ENCODE data around the gene WNT10A.

- no peak for TF ChIP-seq POLR2A (IDR thresholded peaks at IDR 0.05)
- no peak for TF ChIP-seq EP300 (IDR thresholded peaks at IDR 0.05)
- TF ChIP-seq CTCF (IDR thresholded peaks at IDR 0.05) = no peak
These were observed 26.9 kb upstream of the WNT10A start for GRCh38 chr2:218853766-218854165.

Measured in ovary (tissue), 3 donors.